GM10248 (cell line): ENCODE results near the gene FUOM.

Experiments used
- CTCF ChIA-PET: fragments of 300-600 bp; sonication (Branson Sonifier 250); formaldehyde crosslinking; extraction: SDS; loops from one replicate; lab custom pipeline; 2021; ENCODE audit warnings: antibody characterized with exemption; lab: Yijun Ruan, JAX
- POLR2A ChIA-PET: fragments of 350-650 bp; sonication (Branson Sonifier 250); formaldehyde crosslinking; extraction: SDS; loops from one replicate; lab custom pipeline; 2020; ENCODE audit warnings: antibody characterized with exemption; lab: Yijun Ruan, JAX
- DNase-seq: peaks from one replicate; pipeline ENCODE4 v3.0.0; 2012; ENCODE audit errors: extremely low spot score
- TF ChIP-seq, protein P1 (sequence below): IDR thresholded peaks from 2 replicates; pipeline ENCODE4 v1.5.1; 2012; ENCODE audit warnings: mild to moderate bottlenecking, low read depth; ENCODE audit errors: extremely low read depth, missing control alignments, control extremely low read depth

FUOM gene

DNA sequence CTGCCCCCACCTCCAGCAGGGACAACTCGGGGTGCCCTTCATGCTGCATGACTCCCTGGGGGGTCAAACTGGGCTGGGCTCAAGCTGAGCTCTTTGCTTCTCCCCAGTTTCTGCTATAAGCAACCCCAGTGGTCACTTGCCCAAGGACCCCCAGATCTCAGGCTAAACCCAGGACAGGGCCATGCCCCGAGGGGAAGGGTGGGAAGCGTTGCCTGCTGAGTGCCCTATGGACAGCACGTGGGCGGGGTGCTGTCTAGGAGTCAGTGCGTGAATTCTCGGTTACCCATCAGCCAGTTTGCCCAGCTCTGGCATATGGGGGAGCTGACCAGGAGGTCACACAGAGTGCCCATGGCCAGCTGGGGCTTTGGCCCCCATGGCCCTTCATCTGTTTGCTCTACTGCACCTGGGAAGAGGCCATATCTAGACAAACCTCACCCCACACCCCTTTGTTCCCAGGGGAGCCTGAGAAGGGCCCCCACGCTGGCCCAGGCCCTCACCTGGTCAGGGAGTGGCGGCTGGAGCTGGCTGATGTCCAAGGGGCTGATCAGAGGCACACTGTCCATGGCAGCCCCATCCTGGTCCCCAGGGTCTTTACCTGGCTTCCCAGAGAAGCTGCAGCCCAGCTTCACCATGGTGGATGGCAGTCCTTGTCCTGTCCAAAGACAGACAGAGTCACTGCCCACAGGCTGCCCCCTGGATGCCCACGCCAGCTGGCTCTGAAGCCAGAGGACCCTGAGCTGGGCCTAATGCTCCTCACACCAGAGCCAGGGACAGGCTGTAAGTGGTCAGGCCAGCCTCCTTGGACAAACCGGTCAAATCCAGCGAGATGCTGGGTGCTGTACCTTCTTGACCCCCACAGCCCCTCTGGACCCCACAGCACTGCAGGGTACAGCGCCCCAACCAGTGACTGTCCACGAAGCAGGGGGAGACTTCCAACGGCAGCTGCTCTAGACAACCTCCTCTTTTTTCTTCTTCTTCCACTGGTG is 29.2 kb downstream of the FUOM start:
- ChIA-PET POLR2A (no interaction called here), CTCF (interaction anchor here (0.7 to 3.6 kb wide), 42 partner anchors 9 to 674 kb away, joined by 3 to 44 read pairs (median 5); partner anchors contain the start of genes ADAM8 and FUOM)
- DNase-seq, result no peak
- TF ChIP-seq, protein P1, sequence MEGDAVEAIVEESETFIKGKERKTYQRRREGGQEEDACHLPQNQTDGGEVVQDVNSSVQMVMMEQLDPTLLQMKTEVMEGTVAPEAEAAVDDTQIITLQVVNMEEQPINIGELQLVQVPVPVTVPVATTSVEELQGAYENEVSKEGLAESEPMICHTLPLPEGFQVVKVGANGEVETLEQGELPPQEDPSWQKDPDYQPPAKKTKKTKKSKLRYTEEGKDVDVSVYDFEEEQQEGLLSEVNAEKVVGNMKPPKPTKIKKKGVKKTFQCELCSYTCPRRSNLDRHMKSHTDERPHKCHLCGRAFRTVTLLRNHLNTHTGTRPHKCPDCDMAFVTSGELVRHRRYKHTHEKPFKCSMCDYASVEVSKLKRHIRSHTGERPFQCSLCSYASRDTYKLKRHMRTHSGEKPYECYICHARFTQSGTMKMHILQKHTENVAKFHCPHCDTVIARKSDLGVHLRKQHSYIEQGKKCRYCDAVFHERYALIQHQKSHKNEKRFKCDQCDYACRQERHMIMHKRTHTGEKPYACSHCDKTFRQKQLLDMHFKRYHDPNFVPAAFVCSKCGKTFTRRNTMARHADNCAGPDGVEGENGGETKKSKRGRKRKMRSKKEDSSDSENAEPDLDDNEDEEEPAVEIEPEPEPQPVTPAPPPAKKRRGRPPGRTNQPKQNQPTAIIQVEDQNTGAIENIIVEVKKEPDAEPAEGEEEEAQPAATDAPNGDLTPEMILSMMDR, result no peak

DNA sequence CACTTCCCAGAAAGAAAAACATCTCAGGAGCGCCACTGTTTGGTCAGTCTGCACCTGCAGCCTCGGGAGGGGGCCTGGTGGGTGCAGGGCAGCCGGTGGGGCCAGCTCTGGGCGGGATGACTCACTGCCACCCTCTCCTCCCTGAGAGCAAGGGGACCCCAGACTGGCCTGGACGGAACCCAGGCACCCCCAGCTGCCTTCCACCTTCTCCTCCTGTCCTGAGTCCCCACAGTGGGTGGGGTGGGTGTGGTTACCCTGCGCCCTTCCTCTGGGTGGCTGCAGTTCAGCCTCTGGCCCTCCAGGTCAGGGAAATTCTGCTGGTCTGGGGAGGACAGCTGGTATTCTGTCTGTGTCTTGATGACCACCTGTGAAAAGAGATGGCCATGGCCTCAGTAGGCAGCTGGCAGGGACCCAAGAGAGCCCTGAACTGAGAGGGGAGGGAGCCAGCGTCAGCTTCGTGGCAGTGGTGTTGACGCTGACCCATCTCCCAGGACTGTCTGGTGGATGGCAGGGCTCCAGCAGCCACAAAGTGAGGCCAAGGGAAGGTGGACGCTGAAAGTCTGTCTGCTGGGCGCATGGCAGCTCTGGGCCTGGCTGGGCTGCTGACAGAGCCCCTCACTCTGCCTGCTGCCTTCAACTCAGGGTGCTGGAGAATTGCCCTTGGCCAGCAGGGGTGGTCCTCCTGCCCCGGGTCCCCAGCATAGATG is 30.0 kb downstream of the FUOM start:
- TF ChIP-seq, protein P1, result no peak
- no peak for DNase-seq
- ChIA-PET CTCF (interaction anchor here (1.0 to 3.6 kb wide), 8 partner anchors 8 to 56 kb away, joined by 3 to 44 read pairs (median 10); no protein-coding TSS in a partner anchor), POLR2A (no interaction called here)

DNA sequence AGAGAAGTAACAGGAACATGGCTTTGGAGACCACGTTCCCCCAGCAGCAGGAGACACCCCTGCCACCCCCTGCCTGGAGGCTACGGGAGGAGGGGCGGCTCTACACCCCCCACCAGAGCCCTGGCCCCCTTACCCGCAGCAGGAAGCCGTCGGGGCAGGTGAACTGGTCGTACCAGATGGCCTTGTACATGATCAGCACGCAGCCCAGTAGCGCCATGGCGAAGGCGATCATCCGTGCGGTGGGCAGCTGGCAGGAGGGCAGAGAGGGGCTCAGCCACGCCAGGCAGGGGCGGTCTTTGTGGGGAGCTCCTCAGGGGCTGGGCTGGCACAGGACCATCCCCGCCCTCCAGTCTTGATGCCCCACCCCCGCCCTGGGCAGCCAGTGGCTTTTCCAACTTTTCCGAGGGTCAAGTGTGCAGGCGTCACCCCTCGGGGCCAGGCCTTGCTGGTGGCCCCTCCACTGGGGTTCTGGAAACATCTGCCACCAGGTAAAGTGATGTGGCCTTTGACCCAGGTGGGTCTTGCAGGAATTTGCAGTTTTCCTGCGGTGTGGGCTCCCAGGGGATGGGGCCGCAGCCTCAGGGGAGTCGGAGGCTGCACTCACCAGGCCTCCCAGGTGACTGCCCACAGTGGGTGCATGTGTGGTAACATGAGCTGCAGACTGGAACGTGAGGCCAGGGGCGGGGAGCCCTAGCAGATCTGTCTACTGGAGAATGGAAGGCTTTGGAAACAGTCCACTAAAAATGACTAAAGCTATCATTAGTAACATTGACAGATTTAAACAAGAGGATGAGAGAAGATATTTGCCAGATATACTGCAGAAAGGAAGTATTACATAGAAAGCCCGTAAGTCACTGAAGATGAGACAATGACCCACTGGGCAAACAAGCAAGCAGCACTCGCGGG is 30.8 kb downstream of the FUOM start:
- CTCF ChIA-PET, result interaction anchor here (1.0 to 3.6 kb wide), 4 partner anchors 9 to 25 kb away, joined by 3 to 44 read pairs (median 14); no protein-coding TSS in a partner anchor
- TF ChIP-seq, protein P1, result no peak
- no peak for DNase-seq
- POLR2A ChIA-PET, result no interaction called here

DNA sequence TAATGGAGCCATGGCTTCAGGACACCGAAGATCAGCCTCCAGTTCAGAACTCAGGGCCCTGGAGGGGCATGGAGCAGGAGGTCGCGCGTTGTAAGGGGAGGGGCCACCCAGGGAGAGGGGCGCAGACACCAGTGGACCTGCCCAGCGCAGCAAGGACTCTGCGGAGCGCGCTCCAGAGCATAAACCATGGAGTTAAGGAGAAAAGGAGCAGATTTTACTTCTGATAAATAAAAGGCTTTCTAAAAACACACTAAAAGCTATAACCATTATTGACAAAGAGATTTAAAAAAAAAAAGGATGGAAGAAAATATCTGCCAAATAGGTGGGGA is 31.6 kb downstream of the FUOM start:
- CTCF ChIA-PET, result no interaction called here
- POLR2A ChIA-PET, result no interaction called here
- TF ChIP-seq, protein P1, result no peak
- DNase-seq, result no peak

DNA sequence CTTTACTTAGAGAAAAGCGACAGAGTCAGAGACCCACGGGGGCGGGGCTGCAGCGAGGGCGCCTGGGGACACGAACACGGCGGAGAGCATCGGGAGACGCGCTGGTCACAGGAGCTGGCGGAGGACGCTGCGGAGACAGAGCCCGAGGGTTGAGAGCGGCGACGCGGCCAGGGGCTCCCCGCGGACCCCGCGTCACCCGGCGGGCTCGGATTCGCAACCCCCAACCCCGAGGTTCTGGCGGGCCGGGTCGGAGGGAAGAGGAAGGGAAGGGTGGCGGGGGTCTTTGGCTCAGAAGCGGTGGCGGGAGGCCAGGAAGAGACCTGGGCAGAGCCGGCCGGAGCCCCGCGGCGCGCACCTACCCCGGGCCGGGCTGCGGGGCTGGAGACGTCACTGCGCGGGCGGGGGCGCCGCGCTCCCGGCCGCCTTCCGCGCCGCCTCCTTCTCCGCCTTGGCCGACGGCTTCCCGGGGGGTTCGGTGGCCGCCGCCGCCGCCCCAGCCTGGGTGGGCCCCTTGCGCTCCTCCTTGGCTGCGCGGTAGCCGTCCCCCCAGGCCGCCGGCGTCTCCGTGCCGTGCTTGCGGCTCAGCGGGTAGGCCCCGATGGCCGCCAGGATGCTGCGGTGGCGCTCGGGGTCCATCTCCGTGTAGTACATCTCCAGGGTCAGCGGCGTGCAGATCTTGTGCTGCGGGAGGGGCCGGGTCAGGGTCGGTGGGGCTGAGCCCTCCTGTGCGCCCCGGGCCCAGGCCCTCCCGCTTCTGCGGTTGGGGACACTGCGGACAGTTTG is 32.2 kb downstream of the FUOM start:
- ChIA-PET CTCF (interaction anchor here (2.2 kb wide), 1 partner anchor 11 kb away, joined by 13 read pairs; no protein-coding TSS in a partner anchor), POLR2A (no interaction called here)
- TF ChIP-seq, protein P1, result no peak
- DNase-seq, result no peak
